Naive thymus-derived CD4-positive, alpha-beta T cell (primary cell): ENCODE results near the gene GLRX2. TPM values are rescaled to one million over a fixed set of nuclear protein-coding genes. Genes with fewer than 3 reads are reported as not detected.
"Not testable (repeated sequence)": the region's sequence is repeated elsewhere in the genome, so short reads cannot be mapped to it uniquely, and the experiment has no call there.

Experiments
- ATAC-seq: fragments of 150-1000 bp; cut with Tn5 transposase; 2 replicates; pipeline ENCODE4 v1.10.0; 2021; ENCODE audit warnings: mild to moderate bottlenecking, moderate library complexity
- CTCF ChIA-PET: fragments of 350-600 bp; sonication (Branson Sonifier 250); formaldehyde crosslinking; loops from one replicate; lab custom pipeline; 2021; ENCODE audit warnings: antibody characterized with exemption; lab: Charles Lee
- POLR2A ChIA-PET: fragments of 350-600 bp; sonication (Branson Sonifier 250); formaldehyde crosslinking; loops from one replicate; lab custom pipeline; 2021; ENCODE audit warnings: antibody characterized with exemption, inconsistent platforms; lab: Charles Lee
- DNase-seq, 9 donors: peaks; one replicate each; pipeline versions ENCODE4 v3.0.0 to v3.0.0-alpha.2; 2020 to 2022; ENCODE audit warnings: mixed read lengths in 1 of 9
- H3K27ac ChIP-seq: one replicate; pipeline ENCODE4 v1.7.0; 2013; ENCODE audit warnings: mild to moderate bottlenecking, low read depth, low read length, moderate library complexity
- H3K27me3 ChIP-seq, 2 donors: one replicate each; pipeline ENCODE4 v1.7.0; 2013; ENCODE audit warnings: low read length in 2 of 2, mild to moderate bottlenecking in 2 of 2, moderate library complexity in 2 of 2; ENCODE audit not compliant: control insufficient read depth in 2 of 2, insufficient read depth in 2 of 2
- H3K36me3 ChIP-seq, 3 experiments: 1 replicate in 2 of 3; 2 replicates in 1 of 3; pipeline ENCODE4 v1.7.0; 2013; ENCODE audit warnings: low read length in 3 of 3, mild to moderate bottlenecking in 3 of 3, moderate library complexity in 1 of 3; ENCODE audit not compliant: insufficient read depth in 3 of 3, control insufficient read depth in 2 of 3
- H3K4me1 ChIP-seq, 2 donors: one replicate each; pipeline ENCODE4 v1.7.0; 2013; ENCODE audit warnings: low read length in 2 of 2, mild to moderate bottlenecking in 2 of 2, moderate library complexity in 1 of 2; ENCODE audit not compliant: control insufficient read depth in 2 of 2, insufficient read depth in 2 of 2
- H3K4me3 ChIP-seq: 2 replicates; pipeline ENCODE4 v1.7.0; 2013; ENCODE audit warnings: mild to moderate bottlenecking, low read length
- H3K9me3 ChIP-seq, 3 experiments: 1 replicate in 2 of 3; 2 replicates in 1 of 3; pipeline ENCODE4 v1.7.0; 2013; ENCODE audit warnings: low read length in 3 of 3; ENCODE audit not compliant: control insufficient read depth in 2 of 3
- H3K27ac Mint-ChIP-seq, 9 donors: one replicate each; pipeline ENCODE4 v1.8.0; 2020 to 2022; ENCODE audit warnings: mixed read lengths in 9 of 9, mild to moderate bottlenecking in 8 of 9, moderate library complexity in 5 of 9, inconsistent platforms in 2 of 9
- H3K27me3 Mint-ChIP-seq, 5 donors: one replicate each; pipeline ENCODE4 v1.8.0; 2021 to 2022; ENCODE audit warnings: mixed read lengths in 5 of 5, mild to moderate bottlenecking in 1 of 5
- H3K36me3 Mint-ChIP-seq, 5 donors: one replicate each; pipeline ENCODE4 v1.8.0; 2020 to 2022; ENCODE audit warnings: mixed read lengths in 5 of 5, mild to moderate bottlenecking in 3 of 5, inconsistent platforms in 1 of 5
- H3K4me1 Mint-ChIP-seq, 7 donors: one replicate each; pipeline ENCODE4 v1.8.0; 2020 to 2022; ENCODE audit warnings: mixed read lengths in 7 of 7, mild to moderate bottlenecking in 3 of 7, inconsistent platforms in 1 of 7
- H3K4me3 Mint-ChIP-seq, 10 donors: one replicate each; pipeline ENCODE4 v1.8.0; 2020 to 2022; ENCODE audit warnings: mild to moderate bottlenecking in 10 of 10, mixed read lengths in 10 of 10, moderate library complexity in 6 of 10, inconsistent platforms in 2 of 10
- H3K9me3 Mint-ChIP-seq, 11 donors: one replicate each; pipeline ENCODE4 v1.8.0; 2020 to 2022; ENCODE audit warnings: mixed read lengths in 11 of 11, mild to moderate bottlenecking in 4 of 11, inconsistent platforms in 1 of 11, moderate library complexity in 1 of 11
- intact Hi-C, 2 donors: fragments of 100-400 bp; cut with micrococcal nuclease; formaldehyde crosslinking; loops; one replicate each; pipeline ENCODE4 v1.15.1; 2023
- polyA plus RNA-seq, 2 donors: library from polyadenylated mRNA; unstranded; fragments of 300-500 nt; fragmentation: Illumina TruSeq; gene quantifications; one replicate each; pipeline ENCODE4 v1.2.3, GENCODE V29; 2021
- total RNA-seq, 6 experiments: library from RNA in 5 of 6; stranded (reverse) in 5 of 6; gene quantifications; 1 replicate in 5 of 6; 2 replicates in 1 of 6; pipeline ENCODE4 v1.2.3 and lab custom pipeline; 2021 to 2026

GLRX2 gene
- total and polyA plus RNA-seq, 7 experiments from 2014 or later = 6.8 to 18.8 (median 11.4) TPM

DNA sequence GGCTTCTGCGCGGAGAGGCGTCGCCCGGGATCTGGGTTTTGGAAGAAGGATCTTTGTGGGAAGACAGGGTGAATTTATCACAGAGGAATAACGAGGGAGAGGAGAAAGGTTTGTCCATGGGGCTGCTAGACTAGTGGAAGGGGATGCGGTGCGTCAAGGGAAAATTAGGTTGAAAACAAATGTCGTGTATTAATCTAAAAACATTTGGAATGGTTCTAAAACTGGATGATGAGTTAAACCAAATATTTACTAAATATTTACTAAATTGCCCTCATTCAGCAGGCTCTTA is 45.2 kb downstream of the GLRX2 start:
- ChIA-PET POLR2A (interaction anchor here (1.0 to 1.7 kb wide), 2 partner anchors 62 to 66 kb away, joined by 3 to 4 read pairs; partner anchors contain the start of gene CDC73), CTCF (interaction anchor here (0.7 kb wide), 1 partner anchor 870 kb away, joined by 3 read pairs; no protein-coding TSS in a partner anchor)
- Mint-ChIP-seq H3K4me1 (peaks cover 49 to 77% (median 71%) of the 10 kb centered on the region in 7 donors), H3K27me3 (no peaks in the 10 kb centered on the region), H3K4me3 (peak overlapping the region; percentile 93 to 100 (median 98)), H3K9me3 (peaks cover 0 to 6% (median 0%) of the 10 kb centered on the region in 11 donors), H3K27ac (peak overlapping the region; percentile 97 to 100 (median 98)), H3K36me3 (peaks cover 0 to 13% (median 7%) of the 10 kb centered on the region in 5 donors)
- no peaks in the 10 kb centered on the region for H3K9me3 ChIP-seq
- DNase-seq (peak in 1 of 9 donors; percentile 7), ATAC-seq (no peak)
- H3K4me1 ChIP-seq = peaks cover 22 to 30% of the 10 kb centered on the region in 2 donors
- peak overlapping the region; percentile 96 for H3K4me3 ChIP-seq
- peaks cover 0 to 5% (median 0%) of the 10 kb centered on the region in 3 experiments for H3K36me3 ChIP-seq
- intact Hi-C loops = loop anchor here (10.0 kb wide), 2 partner anchors 995 to 1235 kb away; no protein-coding TSS in a partner anchor
- no peaks in the 10 kb centered on the region for H3K27me3 ChIP-seq
- peak overlapping the region; percentile 89 for H3K27ac ChIP-seq

DNA sequence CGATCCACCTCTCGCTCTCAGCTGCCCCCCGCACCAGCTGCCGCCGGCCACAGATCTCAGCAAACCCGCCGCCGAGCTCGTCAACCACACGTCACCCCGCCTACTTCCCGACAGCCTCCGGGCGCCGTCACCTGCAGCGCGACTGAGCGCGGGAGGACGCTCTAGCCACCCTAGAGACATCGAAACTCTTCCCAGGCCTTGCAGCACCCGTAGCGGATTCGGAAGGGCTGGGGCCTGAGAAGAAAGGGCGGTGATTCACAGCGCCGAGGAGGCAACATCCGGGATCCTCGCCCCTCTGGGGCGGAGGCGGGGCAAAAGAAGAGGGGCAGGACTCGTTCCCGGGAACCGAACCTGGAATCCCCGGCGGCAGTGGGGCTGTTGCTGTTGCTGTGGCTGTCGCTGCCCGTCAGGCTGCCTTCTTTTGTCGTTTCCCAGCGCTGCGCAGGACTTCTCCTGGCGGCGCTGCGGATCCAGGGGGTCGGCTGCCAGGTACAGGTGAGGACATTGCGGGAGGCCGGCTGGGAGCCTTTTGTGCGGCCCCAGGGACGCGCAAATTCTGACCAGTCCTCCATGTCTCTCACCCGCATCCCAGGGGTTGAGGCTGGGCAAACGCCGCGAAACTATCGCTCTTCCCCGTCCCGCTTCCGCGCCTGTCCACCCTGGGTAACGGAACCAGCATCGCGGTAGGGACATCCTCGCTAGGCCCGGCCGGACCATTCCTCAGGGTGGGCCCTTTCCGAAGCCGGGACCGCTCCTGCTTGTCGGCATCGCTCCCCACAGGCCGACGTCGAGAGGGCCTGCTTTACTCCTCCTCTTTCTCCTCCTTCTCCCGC is 45.7 kb downstream of the GLRX2 start, which contains the start of the genes RO60 and UCHL5:
Gene RO60 (plus strand): TSS at position 331 of the 833 bp plus-strand sequence. CDS start 9,443 bp downstream, outside the sequence.
Gene UCHL5 (minus strand): TSS at position 79 of the 833 bp plus-strand sequence. CDS start 100 bp downstream, outside the sequence.
- H3K36me3 Mint-ChIP-seq = peaks cover 0 to 15% (median 7%) of the 10 kb centered on the region in 5 donors
- peaks cover 0 to 5% (median 0%) of the 10 kb centered on the region in 3 experiments for H3K36me3 ChIP-seq
- intact Hi-C loops = loop anchor here (1.0 to 10.0 kb wide), 12 partner anchors 11 to 1235 kb away; partner anchors contain the start of genes CDC73 (in 2 of the 2), GLRX2 (in 2 of the 2), RGS1 (in 1 of the 2) and RGS2 (in 1 of the 2)
- peaks cover 0 to 6% (median 0%) of the 10 kb centered on the region in 11 donors for H3K9me3 Mint-ChIP-seq
- ChIA-PET CTCF (interaction anchor here (1.0 to 3.1 kb wide), 4 partner anchors 29 to 1230 kb away, joined by 3 to 18 read pairs (median 4); partner anchors contain the start of gene CDC73), POLR2A (interaction anchor here (0.7 to 2.0 kb wide), 12 partner anchors 10 to 543 kb away, joined by 3 to 19 read pairs (median 5); partner anchors contain the start of genes CDC73 and RGS2)
- DNase-seq (peak; percentile 79 to 96 (median 94)), ATAC-seq (peak; percentile 98)
- peaks cover 22 to 30% of the 10 kb centered on the region in 2 donors for H3K4me1 ChIP-seq
- H3K27ac Mint-ChIP-seq = peak within 1 kb of the TSS; percentile 97 to 100 (median 98)
- no peaks in the 10 kb centered on the region for H3K27me3 Mint-ChIP-seq
- H3K4me3 Mint-ChIP-seq = peak within 1 kb of the TSS; percentile 93 to 100 (median 98)
- peaks cover 46 to 78% (median 72%) of the 10 kb centered on the region in 7 donors for H3K4me1 Mint-ChIP-seq
- H3K9me3 ChIP-seq = no peaks in the 10 kb centered on the region
- peak within 1 kb of the TSS; percentile 89 for H3K27ac ChIP-seq
- H3K27me3 ChIP-seq = no peaks in the 10 kb centered on the region
- H3K4me3 ChIP-seq = peak within 1 kb of the TSS; percentile 96

DNA sequence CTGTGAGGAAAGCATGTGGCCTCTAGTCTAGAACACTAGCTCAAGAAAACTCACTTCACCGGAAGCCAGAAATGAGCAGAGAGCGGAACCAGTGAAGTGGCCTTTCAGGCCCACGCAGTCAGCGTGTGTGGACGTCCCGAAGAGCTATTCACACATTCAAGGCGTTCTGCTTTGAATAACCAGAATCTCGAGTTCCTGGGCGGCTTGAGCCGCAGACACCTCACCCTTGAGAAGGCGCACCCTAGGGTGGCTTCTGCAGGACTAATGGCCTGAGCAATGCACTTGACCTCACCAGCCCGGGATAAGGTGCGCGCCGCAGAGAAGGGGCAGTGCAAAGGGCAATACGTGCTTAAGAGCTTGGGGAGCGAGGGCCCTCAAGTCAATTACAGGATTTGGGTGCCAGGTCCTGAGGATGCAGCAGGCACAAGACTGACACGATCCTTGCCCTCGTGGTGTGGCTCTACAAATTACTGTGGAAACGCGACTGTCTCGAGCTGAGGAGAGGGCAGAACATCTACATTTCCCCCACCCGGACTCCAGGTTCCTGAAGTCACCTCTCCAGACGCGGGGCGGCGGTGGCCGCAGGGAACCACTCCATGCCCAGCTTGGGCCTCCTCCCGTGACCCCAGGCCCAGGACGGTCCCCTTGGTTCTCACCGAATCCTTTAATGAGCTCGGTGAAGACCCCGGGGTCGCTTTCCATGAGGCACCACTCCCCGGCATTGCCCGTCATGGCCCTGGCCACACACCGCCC is 46.5 kb downstream of the GLRX2 start:
- Histone ChIP-seq H3K9me3 (no peaks in the 10 kb centered on the region), H3K27ac (peak overlapping the region; percentile 89), H3K27me3 (no peaks in the 10 kb centered on the region), H3K36me3 (peaks cover 0 to 5% (median 0%) of the 10 kb centered on the region in 3 experiments), H3K4me3 (peak overlapping the region; percentile 96), H3K4me1 (peaks cover 22 to 30% of the 10 kb centered on the region in 2 donors)
- ATAC-seq (peak; percentile 28), DNase-seq (peak; percentile 23 to 67 (median 43))
- Mint-ChIP-seq H3K27me3 (no peaks in the 10 kb centered on the region), H3K9me3 (peaks cover 0 to 6% (median 0%) of the 10 kb centered on the region in 11 donors), H3K27ac (peak overlapping the region; percentile 97 to 100 (median 98)), H3K36me3 (peaks cover 0 to 15% (median 7%) of the 10 kb centered on the region in 5 donors), H3K4me3 (peak overlapping the region; percentile 93 to 100 (median 98)), H3K4me1 (peaks cover 46 to 78% (median 74%) of the 10 kb centered on the region in 7 donors)
- intact Hi-C loops = loop anchor here (1.0 to 10.0 kb wide), 11 partner anchors 11 to 1230 kb away; partner anchors contain the start of genes CDC73 (in 2 of the 2), GLRX2 (in 2 of the 2), RGS1 (in 1 of the 2) and RGS2 (in 1 of the 2)
- ChIA-PET POLR2A (interaction anchor here (0.5 to 2.0 kb wide), 15 partner anchors 9 to 542 kb away, joined by 3 to 19 read pairs (median 4); partner anchors contain the start of genes CDC73 and RGS2), CTCF (interaction anchor here (1.0 to 3.1 kb wide), 4 partner anchors 29 to 1231 kb away, joined by 3 to 18 read pairs (median 4); partner anchors contain the start of gene CDC73)

DNA sequence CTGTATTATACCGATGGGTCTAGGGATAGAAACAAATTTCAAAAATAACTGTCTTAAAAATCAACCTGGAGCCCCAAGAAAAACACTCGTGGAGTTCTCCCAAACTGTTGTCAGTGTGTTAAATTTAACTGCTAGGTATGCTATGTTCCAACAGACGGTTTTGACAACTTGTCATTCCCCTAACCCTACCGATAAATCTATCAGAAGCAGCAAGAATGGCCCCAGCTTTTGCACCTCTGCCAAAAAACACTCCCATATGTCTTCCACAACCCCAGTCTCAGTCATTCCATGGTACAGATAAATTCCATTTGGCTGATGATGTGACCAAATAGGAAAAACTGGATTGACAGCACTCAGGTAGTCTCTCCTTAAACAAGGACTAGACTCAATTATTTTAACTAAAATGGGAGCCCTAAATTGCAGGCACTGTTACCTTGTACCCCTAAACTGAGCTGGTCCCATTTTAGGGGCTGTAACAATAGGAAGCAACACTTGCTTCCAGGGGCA is 51.0 kb downstream of the GLRX2 start:
- intact Hi-C loops = loop anchor here in 1 of 2 donors (10.0 kb wide), 1 partner anchor 361 kb away; no protein-coding TSS in a partner anchor
- Histone ChIP-seq H3K4me1 (peaks cover 10 to 18% of the 10 kb centered on the region in 2 donors), H3K4me3 (no peak overlapping the region), H3K27me3 (no peaks in the 10 kb centered on the region), H3K9me3 (no peaks in the 10 kb centered on the region), H3K36me3 (peaks cover 0 to 6% (median 6%) of the 10 kb centered on the region in 3 experiments), H3K27ac (no peak overlapping the region)
- H3K27me3 Mint-ChIP-seq = no peaks in the 10 kb centered on the region
- no peak overlapping the region for H3K4me3 Mint-ChIP-seq
- H3K9me3 Mint-ChIP-seq = no peaks in the 10 kb centered on the region
- H3K4me1 Mint-ChIP-seq = peaks cover 32 to 56% (median 52%) of the 10 kb centered on the region in 7 donors
- POLR2A ChIA-PET = no interaction called here
- CTCF ChIA-PET = no interaction called here
- no peak overlapping the region for H3K27ac Mint-ChIP-seq
- ATAC-seq (no peak), DNase-seq (no peak)
- peaks cover 0 to 13% (median 0%) of the 10 kb centered on the region in 5 donors for H3K36me3 Mint-ChIP-seq

DNA sequence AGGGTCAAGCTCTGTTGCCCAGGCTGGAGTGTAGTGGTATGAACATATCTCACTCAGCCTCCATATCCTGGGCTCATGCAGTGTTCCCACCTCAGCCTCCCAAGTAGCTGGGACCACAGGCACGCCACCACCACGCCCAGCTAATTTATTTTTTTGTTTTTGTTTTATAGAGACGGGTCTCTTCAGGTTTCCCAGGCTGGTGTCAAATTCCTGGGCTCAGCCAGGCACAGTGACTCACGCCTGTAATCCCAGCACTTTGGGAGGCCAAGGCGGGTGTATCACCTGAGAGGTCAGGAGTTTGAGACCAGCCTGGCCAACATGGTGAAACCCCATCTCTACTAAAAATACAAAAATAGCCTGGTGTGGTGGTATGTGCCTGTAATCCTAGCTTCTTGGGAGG is 56.3 kb downstream of the GLRX2 start:
- H3K4me1 ChIP-seq, DNase-seq, H3K4me3 Mint-ChIP-seq, H3K9me3 Mint-ChIP-seq, H3K27ac Mint-ChIP-seq, ATAC-seq, H3K9me3 ChIP-seq, H3K27me3 ChIP-seq, intact Hi-C loops, H3K27me3 Mint-ChIP-seq, H3K4me3 ChIP-seq, H3K27ac ChIP-seq: not testable (repeated sequence)
- peaks cover 4 to 18% (median 15%) of the 10 kb centered on the region in 5 donors for H3K36me3 Mint-ChIP-seq
- H3K36me3 ChIP-seq = peaks cover 0 to 19% (median 6%) of the 10 kb centered on the region in 3 experiments
- H3K4me1 Mint-ChIP-seq = peaks cover 8 to 28% (median 19%) of the 10 kb centered on the region in 7 donors
- ChIA-PET CTCF (interaction anchor here (0.6 kb wide), 2 partner anchors 9 to 17 kb away, joined by 3 read pairs; no protein-coding TSS in a partner anchor), POLR2A (interaction anchor here (3.1 kb wide), 1 partner anchor 10 kb away, joined by 8 read pairs; the partner anchor contains the start of genes RO60 and UCHL5)
